ENCODE data around the gene CGGBP1.

CGGBP1 gene, protein sequence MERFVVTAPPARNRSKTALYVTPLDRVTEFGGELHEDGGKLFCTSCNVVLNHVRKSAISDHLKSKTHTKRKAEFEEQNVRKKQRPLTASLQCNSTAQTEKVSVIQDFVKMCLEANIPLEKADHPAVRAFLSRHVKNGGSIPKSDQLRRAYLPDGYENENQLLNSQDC

DNA sequence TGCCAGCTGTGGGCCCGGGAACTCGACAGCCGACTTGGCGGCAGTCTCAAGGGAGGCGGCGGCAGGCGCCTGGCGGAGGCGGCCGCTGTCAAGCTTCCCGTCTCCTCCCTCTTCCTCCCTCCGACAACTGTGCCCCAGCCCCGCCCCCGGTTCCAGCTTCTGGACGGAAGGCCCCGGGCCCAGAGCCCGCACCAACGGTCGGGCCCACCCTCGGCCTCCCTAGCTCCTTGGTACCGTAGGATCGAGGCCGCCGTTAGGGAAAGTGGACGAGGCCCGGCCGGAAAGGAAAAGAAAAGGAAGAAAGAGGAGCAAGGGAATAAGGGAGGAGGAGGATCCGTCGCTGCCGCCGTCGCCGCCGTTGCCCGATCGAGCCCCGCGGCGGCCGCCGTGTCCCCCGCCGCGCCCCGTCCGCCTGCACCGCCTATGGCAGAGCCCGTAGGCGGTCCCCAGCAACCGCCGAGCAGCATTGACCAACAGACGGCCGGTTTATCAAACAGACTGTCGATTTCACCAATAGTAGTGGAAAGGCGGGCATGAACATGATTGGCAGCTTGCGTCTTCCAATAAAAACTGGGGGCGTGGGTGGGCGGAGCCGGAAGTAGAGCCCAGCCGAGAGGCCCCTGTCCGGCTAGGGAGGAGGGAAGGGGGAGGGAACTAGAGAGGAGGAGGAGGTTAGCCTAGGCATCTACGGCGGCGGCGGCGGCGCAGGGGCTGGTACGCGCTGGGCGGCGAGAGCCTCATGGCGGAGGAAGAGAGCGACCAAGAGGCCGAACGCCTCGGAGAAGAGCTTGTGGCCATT is at the start of gene CGGBP1, which contains the start of gene ZNF654:
Gene CGGBP1 (minus strand): TSS at position 425 of the 799 bp plus-strand sequence. CDS start 3,029 bp downstream, outside the sequence.
Gene ZNF654 (plus strand): TSS at position 675 of the 799 bp plus-strand sequence. CDS start 65 bp downstream, at position 740.
- DNase-seq: peak; percentile 87

DNA sequence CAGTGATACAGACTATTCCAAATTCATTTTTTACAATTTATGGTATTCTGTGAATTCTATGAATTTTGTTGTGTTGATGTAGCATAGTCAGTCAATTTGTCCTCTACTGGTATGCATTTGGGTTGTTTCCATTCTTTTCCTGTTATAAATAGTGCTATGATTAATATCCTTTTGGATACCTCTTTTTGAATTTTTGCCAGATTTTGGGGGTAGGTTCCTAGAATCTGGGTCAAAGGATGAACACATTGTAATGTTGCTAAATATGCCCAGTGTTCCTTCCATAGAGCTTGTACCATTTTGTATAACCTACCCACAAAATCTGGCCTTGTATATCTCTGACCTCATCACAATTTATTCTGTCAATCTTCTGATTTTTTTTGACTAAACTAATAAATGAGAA is 46.5 kb upstream of the CGGBP1 start:
- no peak for DNase-seq

DNA sequence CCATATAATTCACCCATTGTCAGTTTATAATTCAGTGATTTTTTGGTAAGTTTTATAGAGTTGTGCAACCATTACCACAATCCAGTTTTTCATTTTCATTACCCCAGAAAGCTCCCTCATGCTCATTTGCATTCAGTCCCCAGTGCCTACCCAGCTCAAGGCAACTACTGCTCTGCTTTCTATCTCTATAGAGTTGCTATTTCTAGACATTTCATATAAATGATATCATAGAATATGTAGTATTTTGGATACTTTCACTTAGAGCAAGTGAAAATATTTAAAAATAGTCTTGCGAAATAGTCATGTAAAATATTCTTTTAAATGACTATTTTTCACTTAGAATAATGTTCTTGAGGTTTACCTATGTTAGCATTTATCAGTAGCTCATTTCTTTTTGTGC is 42.3 kb upstream of the CGGBP1 start:
- DNase-seq: no peak

DNA sequence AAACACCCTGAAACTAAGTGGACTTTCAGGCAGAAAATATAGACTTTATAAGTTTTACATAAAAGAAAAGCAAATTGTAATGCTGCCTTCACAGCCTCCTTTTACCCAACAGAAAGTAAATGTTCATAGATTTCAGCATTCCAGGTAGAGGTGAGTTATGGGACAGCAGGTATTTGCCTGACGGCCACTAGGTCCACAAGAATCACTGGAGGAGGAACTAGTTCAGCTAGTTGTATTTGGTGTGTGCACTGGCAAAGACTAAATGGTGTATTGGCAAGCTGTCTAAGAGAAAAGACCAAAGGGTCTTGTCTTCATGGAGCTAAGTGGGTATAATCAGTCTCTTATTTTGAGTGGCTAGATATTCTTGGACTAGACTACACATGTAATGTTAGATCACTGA is 34.5 kb upstream of the CGGBP1 start:
- DNase-seq: no peak

DNA sequence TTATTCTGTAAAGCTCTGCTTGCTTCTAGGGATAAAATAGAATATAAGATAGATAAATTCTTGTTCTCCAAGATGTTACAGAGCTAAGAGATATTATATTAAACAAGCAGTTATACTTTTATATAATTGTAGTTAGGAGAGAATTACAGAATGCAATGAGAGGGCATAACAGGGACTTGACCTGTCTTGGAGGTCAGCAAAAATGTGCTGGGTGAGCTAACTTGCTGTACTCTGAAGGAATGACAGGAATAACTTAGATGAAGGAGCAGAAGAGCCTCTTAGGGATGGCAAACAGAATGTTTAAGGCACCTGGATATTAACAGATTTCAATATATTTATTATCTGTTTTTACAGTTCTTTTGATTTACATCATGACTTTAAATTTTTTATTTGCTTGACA is 33.5 kb upstream of the CGGBP1 start:
- no peak for DNase-seq

DNA sequence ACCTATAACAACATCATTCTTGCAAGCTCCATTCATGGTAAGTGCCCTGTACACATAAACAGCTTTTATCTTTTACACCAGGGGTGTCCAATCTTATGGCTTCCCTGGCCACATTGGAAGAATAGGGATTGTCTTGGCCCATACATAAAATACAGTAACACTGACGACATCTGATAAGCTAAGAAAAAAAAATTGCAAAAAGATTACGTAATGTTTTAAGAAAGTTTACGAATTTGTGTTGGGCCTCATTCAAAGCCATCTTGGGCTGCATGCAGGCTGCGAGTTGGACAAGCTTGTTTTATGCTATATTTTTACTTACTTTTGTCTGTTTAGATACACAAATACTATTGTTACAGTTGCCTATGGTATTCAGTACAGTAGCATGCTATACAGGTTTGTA is 31.9 kb upstream of the CGGBP1 start:
- DNase-seq: no peak

DNA sequence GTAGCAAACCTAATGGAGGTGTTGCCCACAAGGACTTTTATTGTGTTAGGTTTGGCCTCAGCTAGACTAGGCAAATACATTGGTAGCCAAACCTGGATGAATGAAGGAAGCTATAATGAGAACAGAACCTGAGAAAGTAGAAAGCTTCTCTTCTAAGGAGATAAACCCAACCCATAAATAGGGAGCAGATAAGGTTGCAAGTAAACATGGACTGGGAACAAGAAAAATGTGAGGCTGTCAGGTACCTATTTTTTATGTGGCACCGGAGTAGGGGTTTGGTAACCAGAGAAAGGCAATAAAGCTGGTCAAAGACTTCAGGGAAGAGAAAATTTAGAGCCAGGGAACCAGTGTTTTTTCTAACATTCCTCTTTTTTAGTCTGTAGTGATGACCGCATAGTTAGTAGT is 25.3 kb upstream of the CGGBP1 start:
- no peak for DNase-seq

DNA sequence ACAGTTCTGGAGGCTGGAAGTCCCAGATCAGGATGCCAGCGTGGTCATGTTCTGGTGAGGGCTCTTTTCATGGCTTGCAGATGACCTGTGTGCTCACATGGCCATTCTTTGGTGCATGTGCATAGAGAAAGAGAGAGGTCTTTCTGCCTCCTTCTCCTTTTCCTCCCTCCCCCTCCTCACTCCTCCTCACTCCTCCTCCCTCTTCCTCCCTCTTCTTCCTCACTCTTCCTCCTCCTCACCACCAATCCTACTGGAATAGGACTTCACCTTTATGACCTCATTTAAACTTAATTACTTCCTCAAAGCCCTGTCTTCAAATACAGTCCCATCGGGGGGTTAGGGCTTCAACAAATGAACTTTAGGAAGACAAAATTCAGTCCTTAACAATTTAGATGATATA is 24.0 kb upstream of the CGGBP1 start:
- DNase-seq: no peak

DNA sequence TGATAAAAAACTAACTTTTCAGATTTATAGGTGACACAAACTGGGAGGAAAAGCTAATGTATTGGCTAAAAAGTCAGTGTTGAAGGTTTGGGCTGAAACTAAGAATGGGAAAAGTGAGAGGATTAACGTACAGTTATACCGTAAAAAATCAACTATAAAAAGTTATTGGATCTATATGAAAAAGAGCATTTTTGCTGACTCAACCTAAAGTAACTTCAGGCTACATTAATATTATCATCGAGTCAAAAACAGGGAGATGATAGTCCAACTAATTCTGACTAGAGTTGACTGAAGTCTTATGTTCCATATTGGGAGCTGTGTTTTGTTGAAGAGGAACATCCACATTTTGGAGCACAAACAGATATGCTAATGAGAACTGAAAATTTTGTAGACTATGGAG is 20.1 kb upstream of the CGGBP1 start:
- DNase-seq: no peak

DNA sequence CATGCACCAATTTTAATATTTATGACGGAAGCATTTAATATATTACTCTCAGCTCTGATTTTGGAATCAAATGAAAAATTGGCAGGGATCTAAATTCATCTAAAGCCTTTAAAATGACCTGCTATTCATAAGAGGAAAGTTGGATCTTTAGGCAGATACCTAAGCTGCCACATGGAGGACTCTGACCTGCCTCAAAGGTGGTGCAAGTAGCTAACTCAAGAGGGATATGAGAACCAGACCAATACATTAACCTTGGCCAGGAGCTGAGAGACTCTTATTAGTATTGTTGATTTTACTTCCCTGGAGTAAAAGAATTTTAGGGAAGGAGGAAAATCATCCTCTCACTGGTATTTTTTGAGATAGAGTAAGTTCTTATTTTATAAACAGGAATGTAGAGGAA is 17.9 kb upstream of the CGGBP1 start:
- DNase-seq: no peak

DNA sequence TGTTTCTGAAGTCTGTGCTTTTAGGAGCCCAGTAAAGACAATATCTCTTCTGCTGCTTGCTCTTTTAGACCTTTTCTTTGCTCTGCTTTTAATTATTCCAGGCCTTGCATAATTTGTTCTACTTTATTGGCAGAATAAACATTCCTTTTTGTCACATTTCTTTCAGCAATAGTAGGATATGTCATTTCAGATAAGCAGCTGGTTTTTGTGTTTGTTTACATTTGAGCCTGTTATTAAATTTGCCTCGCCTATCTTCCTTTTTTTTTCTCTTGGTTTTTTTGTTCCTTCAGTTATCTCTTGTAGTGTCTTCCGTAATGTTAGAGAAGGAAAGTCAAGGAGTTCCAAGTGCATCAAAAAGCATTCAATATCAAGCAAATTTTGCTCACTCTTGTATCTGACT is 16.7 kb upstream of the CGGBP1 start:
- no peak for DNase-seq

DNA sequence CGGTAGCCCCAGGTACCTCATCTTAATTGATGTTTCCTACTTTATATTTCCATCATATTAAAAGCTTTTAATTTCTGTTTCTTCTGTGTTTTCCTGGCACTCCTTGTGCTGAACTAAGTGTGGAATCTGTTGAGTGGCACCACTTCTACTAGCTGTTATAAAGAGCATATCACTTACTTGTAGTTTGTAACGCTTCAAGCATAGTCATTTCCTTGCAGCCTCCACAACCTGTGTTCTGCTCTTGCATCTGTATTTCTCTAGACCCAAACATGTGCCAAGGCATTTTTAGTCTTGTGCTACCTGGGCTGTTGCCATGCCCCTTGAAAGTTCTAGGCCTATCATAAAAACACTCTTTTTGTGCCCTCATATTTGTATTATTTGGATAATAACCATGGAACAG is 16.3 kb upstream of the CGGBP1 start:
- no peak for DNase-seq

DNA sequence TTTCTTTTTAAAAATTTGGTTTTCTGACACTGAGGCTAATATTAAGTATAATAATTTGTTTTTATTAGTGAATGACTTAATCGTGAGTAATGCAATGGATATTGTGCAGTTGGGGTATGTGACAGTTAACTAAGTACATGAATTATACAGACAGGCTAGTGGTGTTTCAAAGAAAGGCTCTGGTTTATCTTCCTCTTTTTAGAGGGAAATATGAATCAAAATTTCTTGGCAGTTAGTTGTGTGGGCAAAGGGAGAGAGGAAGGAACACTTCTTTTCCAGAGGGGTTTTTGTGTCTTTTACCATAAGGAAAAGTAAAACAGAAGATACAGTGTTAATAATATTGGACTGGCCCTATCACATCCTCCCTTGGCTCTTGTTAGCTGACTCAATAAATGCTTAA is 2.9 kb upstream of the CGGBP1 start:
- no peak for DNase-seq

DNA sequence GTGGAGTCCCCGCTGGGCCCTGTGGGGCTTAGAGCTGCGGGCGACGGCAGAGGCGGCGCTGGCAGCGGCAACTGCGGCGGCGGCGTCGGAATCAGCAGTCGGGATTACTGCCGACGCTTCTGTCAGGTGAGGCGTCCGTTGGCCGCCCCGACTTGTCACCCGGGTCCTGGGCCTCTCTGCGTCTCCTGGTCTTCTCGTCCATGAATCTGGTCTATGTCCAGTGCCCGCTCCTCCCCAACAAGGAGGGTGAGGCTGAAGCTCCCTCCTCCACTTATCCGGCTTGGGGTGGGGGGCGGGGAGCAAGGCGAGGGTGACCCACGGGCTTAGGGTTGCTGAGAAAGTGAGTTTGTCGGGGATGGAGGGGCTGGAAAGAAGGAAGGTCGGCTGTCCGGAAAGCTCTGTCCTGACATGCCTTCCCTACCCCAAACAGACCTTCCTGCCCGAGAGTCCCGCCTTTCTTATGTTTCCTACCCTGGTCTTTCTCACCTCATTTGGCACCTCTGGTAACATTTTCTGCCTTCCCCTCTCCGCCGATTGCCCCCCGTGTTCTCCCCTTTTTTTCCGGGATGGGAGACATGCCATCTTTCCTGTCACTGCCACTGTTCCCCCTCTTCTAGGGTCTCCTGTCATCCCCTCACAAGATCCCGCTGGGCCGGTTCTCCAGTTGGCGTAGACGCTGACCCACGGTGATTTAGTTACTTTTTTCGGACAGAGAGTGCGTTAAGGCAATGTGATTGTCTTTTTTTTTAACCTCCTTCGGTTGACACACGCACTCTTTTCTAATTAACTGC is 770 bp upstream of the CGGBP1 start:
- no peak for DNase-seq

DNA sequence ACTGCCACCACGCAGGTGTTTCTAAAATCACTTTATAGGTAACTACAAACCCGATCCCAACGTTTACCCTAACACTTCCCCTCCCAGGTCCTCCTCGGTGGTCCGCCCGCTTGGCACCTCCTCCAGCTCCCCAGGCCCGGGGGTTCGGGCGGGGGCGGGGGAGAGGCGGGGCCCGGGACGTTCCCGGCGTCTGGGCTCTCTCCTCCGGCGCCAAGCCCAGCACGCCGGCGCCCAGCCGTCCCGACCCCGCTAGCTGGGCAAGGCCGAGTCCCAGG is 562 bp downstream of the CGGBP1 start:
- peak; percentile 36 for DNase-seq

DNA sequence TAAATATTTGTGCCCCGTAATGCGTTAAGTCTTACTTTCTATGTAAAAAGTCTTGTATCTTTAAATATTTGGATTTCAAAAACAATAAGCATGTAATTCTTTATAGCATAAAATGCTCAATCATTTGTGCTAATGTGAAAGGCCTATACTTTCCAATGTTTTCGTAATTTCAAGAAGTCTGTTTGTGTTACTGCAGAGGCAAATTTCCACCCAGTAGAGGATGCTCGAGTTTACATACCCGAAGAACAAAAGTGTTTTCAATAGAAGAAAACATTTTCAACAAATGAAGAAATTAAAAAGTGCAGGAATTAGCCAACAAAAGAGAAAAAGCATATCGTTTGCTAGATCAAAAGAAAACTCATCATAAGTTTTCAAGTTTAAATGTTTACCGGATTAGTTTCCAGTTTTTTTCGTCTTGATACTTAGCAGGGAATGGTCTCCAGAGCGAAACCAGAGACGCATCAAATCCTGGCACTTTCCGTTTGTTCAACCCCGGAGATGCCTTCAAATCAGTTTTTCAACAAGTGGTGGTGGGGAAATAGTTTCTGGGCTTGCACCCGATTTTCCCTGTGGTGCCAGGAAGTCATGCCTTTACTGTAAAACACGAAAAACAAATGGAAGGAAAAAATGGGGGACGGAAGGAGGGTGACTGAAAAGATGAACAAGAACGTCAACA is 1.0 kb downstream of the CGGBP1 start:
- peak; percentile 10 for DNase-seq

DNA sequence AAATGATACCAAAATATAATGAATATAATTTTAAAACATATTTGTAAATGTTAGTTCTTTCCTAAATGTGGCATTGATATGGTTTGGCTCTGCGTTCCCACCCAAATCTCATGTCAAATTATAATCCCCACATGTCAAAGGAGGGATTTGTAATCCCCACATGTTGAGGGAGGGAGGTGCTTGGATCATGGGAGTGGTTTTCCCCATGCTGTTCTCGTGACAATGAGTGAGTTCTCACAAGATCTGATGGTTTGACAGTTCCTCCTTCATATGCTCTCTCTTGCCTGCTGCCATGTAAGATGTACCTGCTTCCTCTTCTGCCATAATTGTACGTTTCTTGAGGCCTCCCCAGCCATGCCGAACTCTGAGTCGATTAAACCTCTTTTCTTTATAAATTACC is 12.0 kb downstream of the CGGBP1 start:
- no peak for DNase-seq

DNA sequence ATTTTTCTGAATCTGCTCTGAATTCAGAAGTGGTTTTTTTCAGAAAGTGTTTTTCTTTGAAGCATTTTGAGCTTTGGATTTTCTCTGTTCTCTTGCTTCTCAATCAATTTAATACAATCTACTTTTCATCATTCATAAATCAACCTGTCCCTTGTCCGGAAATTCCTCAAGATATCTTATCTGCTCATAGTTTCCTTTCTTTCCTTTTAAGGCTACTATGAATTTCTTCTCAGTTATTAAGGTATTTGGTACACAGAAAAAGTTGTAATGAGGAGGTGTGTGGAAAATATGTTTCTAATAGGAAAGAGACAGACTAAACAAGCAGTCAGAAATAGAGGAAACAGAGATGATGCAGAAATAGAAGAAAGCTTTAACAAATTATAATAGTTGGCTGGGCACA is 14.4 kb downstream of the CGGBP1 start:
- no peak for DNase-seq

DNA sequence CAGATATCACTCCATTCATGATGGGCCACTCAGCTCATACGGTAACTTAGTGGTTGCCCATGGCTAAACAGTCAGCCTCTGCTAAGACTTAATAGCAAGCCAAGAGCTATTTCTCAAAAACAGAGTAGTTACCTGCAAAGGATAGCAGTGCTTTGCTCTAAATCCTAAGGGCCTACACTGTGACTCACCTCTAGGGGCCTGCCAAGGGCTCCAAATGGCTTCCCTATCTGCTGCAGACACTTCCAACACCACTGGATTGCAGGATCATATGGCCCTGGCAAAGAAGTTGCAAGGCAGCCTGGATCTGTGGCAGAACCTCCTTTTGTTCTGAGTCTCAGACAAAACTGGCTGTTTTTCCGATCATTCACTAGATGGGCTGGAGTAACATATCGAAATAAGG is 17.8 kb downstream of the CGGBP1 start:
- DNase-seq: no peak

DNA sequence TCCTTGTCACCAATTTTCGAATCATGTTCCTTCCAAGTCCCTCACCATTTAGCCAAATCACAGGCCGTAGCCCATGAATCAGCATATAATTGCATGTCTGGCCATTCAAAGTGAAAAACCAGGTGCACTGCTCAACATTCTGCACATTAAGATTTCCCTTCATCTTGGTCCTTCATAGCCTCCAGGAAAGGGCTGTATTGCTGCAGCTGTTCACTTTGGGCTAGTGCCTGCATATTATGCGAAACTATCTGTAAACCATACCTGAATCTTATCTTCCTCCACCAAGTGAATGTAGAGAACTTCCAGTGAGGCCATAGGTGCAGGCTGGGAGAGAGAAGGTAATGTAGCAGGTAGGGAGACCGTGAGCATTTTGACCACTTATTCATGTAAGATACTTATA is 18.3 kb downstream of the CGGBP1 start:
- DNase-seq: no peak

DNA sequence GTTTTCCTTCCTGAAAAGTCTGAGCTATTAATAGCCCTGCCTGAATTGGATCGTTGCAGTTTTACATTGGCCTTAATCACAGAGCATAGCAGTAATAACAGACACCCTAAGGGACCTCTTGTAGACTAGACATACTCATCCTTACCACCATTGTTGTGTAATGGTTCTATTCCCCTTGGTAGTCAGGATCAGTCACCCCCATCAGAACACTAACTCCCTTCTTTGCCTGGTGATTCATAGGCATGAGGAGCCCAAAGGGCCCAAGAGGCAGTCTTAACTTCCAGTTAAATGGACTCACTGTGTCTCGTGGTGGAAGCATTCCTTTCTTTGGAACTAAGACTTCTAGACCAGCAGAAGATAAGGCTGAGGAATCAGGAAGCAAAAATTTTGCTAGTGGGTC is 20.2 kb downstream of the CGGBP1 start:
- no peak for DNase-seq

DNA sequence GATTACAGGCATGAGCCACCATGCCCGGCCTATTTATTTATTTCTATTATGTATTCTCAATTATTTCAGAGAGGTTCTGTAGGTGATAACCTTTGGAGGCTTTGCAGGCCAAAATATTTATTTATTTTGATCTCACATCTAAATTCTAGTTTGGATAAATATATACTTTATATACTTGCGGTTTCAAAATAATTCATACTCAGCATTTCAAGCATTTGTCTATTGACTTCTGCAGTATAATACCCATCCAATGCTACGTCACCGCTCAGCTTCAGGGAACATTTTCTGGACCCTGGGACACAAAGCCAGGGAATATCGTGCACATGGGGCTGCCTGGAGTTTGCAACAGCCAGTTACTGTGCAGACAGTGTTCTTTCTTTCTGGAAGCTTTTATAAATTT is 22.6 kb downstream of the CGGBP1 start:
- DNase-seq: no peak

DNA sequence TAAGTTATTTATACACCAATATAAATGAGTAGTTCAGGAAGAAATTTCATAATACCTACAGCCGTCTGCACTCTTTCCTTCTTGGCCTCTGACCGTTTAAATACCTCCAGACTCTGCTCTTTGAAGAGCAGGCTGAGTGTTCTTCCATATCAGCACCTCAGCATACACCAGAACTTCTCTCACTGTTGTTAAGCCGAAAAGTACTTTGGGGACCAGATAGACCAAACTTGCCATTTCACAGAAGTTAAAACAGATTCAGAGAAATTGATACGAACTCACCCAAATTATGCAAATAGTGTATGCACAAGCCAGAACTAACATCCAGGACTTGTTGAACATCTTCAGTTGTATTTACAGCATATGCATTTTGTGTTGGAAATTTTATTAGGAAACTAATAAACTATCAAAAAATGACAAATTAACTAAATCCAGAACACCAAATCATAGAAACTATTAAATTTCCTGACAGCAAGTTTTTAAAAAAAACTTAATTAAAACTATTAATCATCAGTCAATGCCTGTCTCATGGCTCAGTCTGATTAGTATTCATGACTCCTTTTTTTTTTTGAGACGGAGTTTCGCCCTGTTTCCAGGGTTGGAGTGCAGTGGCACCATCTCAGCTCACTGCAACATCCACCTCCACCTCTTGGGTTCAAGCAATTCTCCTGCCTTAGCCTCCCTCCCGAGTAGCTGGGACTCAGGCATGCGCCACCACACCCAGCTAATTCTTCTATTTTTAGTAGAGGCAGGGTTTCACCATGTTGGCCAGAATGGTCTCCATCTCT is 24.1 kb downstream of the CGGBP1 start:
- no peak for DNase-seq

All from NCI-H748 treated with DMSO at 0.1 percent for 48 hours (cell line).